Left renal pelvis (tissue), 4 donors: ENCODE data around the gene COX4I1. TPM values are rescaled to one million over a fixed set of nuclear protein-coding genes. Genes with fewer than 3 reads are reported as not detected.

ENCODE experiments used
- DNase-seq, 4 donors: peaks; one replicate each; pipeline ENCODE4 v3.0.0-alpha.2; 2013; ENCODE audit warnings: low read depth in 4 of 4, low spot score in 3 of 4
- polyA plus RNA-seq, 4 donors: library from polyadenylated mRNA; unstranded; fragments of 120-200 nt; gene quantifications; one replicate each; pipeline ENCODE4 v1.2.1, GENCODE V29; 2013; ENCODE audit not compliant: insufficient read length in 4 of 4

The COX4I1 gene
- polyA plus RNA-seq, 4 donors, result 251 to 392 (median 358) TPM

DNA sequence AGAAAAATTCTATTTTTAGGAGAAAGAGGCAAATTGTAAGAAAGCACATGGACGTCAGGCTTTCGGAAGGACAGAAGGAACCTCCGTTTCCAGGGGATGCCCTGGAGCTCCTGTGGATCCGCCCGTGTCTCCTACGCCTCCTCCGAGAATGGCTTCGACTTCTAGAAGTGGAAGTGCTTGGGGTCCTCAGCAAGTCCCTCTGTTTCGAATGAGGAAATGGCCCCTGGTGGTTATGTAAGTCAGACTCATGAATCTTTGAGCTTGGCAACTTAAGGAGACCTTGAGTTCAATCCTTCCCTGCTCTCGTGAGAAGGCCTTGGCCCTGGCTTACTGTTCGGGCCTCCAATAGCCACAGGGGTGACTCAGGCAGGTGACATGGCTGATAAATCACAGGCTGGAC is 38.9 kb downstream of the COX4I1 start:
- no peak for DNase-seq

DNA sequence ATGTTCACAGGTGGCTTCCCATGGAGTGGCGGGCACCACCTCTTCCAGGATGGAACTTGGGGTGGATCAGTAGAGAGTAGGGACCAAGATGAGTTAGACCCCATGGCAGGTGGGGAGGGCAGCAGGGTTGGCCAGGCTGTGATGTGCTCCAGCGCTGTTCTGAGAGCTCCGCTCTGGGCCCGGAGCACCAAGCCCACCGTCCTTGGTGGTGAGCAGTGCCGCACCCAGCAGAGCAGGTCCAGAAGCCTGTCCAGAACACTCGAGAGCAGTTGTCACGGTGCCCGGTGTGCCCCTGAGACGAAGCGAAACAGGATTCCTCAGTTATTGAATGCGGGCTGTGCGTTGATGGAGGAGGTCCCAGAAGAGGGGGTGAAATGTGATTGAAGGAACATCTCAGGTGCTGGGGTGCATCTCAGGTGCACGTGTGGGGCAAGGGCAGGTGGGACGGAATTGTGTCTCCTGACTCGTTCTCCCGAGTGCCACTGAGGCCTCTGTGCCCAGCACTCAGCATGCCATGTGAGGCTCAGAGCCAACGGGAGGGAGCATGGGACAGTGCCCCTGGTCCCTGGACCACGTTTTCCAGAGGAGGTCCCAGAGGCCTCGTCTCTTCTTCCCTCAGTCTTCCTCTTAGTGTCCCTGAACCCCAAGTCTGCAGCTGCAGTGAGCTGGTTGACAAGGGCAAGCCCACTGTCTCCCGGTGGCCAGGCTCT is 39.5 kb downstream of the COX4I1 start:
- no peak for DNase-seq

DNA sequence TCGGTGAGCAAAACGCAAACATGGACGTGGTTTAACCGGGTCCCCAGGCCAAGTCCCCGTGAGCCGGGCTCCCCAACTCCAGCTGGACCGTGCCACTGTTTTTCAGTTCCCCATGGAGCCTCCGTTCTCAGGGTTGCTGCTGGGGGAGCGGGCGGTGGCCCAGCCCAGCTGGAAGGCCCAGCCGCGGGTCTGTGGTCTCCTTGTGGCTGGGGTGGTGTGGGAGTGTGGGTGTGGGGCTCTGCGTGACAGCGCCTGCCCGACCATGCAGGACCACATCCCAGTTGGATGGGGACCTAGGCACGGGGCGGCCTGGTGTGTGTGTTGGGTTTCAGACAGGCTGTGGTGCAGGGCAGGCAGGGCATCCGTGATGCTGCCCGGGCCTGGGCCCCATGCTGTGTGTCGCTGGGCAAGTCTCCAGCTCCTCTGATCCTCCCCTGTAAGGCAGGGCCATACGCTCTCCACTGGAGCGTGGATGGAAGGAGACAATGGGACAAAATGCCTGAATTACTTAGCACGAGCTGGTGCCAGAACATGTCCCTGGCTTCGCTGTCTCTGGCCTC is 40.3 kb downstream of the COX4I1 start:
- DNase-seq, result no peak

DNA sequence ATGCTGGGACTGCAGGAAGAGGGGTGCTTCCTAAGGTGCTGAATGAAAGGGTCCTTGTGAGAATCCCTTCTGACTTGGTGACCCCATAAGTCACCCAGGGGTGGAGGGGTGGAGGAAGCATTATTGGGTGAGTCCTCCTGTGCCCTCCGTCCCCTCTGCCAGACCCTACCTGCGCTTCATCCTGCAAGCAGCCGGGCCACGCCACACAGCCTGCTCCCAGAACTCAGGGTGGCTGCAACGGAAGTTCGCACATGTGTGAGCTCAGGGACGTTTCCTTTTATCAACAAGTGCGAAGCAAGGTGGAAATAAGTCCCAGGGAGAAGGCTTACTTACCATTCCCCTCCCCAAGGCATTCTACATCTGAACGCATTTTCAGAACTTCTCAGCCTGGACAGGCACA is 40.9 kb downstream of the COX4I1 start:
- DNase-seq, result no peak

DNA sequence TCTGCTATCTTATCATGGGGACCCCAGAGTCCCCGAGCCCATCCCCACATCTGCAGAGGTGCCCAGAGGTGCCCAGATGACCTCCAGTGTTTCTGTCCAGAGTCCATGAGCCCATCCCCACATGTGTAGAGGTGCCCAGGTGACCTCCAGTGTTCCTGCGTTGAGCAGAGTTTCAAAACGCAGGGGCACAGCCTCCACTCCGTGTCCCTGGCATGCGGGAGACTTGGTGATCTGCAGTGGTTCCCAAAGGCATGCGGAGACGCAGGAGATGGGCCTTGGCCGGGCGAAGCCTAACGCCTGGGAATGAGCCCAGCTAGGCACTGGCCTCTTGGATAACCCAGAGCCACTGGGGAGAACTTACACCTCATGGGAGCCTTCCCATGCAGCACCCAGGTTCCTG is 41.3 kb downstream of the COX4I1 start:
- DNase-seq, result no peak

DNA sequence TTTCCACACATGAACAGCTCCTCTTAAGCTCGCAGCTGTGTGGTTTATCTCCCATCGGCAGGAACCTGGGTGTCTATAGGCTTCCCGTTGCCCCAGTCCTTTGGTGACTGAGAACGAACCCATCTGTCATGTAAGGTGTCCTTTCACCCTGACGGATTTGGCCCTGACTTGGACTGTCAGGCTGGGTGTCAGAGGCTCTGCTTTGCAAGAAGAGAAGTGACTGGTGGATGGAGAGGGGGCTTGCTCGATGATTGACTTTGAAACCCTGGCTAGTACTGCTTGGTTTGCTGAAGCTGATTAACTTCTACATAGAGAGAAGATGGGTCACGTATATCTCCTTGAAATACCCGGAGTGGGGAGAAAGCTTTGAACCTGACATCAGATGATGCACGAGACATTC is 42.9 kb downstream of the COX4I1 start:
- DNase-seq, result no peak

DNA sequence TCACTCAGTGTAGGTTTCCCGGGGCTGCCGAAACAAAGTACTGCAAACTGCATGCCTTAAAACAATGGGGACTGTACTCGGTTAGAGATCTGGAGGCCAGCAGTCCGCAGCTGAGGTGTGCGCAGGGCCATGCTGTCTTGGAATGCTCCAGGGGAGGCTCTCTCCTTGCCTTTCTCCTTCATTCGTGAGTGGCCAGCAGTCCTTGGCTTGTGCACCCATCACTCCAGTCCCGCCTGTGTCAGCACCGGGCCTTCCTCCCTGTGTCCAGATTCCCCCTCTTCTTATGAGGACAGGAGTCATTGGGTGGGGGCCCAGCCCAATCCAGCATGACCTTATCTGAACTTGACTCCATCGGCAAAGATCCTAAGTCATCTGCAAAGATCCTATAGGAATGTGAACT is 43.4 kb downstream of the COX4I1 start:
- DNase-seq, result no peak

DNA sequence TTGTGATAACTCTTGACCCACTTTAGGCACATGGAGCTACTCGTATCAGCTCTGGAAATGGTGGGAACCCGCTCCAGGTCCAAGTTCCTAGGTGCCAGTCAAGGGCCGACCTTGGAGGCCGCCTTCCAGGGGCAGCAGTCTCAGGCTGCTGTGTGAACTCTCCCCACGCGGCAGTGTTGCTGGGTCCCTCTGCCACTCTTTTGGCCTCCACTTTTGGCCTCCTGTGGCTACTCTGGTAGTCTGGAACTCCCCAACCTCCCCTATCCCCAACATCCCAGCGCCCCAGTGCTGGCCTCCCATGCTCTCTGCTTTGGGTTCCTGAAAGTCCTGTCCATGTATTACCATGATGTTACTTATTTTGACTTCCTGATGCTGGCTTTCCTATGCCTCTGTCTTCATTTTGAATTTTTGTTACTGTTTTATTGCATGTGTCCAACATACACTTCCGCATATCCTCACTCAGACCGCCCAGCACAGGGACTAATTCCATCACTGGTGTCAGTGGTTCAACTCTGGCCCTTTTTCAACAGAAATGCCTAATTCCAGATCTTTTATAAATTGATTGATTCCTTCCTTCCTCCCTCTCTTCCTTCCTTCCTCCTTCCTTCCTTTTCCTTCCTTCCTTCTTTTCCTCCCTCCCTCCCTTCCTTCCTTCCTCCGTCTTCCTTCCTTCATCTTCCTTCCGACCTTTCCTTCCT is 44.1 kb downstream of the COX4I1 start:
- no peak for DNase-seq

DNA sequence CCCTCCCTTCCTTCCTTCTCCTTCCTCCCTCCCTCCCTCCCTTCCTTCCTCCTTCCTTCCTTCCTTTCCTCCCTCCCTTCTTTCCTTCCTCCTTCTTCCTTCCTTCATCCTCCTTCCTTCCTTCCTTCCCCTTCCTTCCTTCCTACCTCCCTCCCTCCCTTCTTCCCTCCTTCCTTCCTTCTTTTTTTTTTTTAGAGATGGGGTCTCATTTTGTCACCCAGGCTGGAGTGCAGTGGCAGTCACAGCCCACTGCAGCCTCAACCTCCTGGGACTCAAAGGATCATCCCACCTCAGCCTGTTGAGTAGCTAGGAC is 44.6 kb downstream of the COX4I1 start:
- no peak for DNase-seq

DNA sequence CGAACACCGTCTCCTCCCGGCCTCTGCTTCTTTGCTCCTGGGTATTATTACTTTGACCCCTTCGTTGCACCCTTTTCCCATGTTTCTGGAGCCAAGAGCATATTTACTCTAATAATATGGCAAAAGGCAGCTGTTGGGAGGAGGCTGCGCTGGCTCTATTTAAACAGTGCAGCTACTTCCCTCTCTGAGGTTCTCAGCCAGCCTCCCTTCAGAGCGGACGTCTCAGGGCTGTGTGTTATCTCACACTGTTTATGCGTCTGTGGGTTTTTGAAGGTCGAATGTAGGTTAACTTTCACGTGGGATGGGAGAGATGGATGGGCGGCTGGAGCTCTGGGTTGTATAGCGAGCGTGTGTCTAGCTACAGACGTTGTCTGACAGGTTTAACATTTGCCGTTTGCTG is 45.3 kb downstream of the COX4I1 start:
- DNase-seq, result no peak

DNA sequence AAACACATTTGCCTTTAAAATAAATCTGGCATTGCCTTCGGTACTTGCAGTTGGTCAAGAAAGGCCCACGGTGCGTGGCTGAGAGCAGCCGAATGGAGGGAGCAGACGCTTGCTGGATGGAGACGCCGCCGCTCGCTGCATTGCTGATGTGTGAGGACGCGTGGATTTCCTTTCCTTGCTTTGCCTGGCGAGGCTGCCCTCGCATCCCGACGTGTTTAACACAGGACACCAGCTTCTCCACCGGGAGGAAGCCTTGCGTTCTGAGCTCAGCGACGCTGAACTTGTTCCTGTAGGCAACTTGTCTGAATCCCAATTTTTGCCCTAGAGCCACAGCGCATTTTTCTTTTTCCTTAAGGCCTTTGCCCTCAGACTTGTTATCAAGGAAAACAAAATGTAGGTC is 45.8 kb downstream of the COX4I1 start:
- no peak for DNase-seq

DNA sequence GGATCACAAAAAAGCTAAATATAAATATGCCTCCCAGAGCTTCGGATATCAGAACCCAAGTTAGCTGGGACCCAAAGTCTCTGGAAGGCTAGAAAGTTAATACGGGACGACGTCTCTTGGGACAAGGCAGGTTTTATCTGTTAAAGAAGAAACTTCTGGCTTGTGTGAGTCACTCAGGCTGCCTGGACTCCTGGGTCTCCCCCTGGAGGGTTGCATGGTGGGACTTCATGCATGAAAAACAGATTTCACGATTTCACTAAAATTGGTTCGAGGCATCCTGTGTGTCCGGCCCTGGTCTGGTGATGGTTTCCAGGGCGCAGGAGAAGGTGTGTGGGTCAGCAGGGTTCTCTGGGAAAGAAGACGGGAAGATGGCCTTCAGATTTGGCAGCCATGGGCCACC is 47.0 kb downstream of the COX4I1 start:
- no peak for DNase-seq

DNA sequence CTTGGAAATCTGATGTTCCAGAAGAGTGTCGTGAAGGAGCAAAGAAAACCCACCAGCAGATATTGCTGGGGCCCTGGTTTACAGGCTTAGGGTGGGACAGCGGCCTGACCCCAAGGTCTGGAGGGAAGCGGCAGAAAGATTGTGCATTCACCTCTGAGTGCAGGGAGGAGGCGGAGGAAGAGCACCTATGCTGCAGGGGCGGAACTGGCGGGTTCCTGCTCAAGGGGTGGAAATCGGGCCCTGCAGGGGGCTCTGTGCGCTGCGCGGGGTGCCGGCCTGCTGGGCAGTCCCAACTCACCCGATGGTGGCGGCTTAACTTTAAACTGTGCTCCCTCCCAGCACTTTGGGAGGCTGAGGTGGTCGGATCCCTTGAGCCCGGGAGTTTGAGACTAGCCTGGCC is 47.5 kb downstream of the COX4I1 start:
- no peak for DNase-seq

DNA sequence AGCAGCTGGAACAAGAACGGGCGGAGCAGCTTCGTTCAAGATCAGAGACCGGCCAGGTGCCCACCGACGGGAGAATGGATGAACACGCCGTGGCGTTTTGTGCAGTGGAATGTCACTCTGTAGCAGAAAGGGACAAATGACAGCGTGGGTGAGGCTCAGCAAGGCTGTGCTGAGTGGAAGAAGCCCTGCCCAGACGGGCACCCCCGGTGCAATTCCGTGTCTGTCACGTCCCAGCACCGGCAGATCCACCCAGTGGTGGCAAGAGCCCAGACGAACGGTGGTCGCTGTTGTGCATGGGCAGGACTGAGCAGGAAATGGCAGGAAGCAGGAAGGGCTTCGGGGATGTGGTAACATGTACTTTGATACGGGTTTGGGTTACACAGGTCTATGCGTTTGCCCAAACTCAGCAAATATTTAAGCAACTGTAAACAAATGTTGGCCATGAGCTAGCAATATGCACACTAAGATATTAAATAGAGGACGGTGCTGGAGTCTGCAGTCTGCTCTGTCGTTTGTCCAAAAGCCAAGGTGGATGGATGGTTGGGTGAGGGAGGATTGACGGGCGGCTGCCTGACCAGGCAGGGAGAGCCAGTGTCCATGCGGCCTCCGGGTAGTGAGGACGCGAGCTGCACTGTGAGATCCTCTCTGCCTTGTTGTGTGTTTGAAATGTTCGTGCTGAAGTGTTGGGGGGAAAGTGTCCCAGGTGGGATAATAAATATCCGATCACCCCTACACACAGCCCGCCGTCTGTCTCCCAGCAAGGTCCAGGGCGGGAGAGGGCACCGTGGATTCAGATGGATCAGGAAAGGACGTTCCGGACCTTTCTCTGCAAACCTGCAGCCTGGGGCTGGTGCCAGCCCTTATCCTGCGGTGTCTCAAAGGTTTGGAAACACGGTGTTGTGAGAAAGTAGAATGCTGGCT is 48.4 kb downstream of the COX4I1 start:
- DNase-seq, result no peak

DNA sequence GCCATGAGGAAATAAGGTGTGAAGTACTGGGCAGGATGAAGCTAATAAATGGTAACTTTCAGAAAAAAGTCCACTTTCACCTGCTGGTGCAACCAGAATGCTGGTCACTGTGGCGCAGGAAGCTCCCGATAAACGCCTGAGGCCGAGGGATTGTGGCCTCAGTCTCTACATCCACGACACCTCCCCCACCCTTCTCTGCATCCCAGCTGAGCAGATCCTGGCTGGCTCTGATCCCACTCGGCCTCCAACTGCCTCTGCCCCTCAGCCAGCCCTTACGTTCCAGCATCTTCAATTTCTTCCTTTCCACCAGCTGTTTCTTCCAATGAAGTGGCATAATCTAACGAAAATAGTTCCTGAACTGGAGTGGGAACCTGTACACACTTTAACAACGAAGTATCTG is 49.5 kb downstream of the COX4I1 start:
- no peak for DNase-seq

DNA sequence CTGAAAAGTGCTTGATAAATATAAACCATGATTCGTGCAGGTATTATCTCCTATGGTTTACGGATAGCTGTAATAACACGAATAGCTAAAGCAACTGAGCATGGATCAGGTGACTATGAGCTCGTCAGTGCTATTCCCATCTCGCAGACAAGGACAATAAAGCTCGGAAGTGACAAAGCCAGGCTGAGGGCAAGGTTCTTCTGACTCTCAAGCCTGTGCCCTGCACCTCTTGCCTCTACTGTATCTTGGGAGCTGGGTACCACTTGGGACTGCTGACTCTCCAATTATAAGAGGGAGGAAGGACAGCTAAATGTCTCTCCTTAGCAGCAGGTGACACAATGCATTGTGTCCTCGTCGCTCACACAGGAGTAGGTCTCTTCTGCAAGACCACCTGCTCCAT is 49.9 kb downstream of the COX4I1 start:
- no peak for DNase-seq

DNA sequence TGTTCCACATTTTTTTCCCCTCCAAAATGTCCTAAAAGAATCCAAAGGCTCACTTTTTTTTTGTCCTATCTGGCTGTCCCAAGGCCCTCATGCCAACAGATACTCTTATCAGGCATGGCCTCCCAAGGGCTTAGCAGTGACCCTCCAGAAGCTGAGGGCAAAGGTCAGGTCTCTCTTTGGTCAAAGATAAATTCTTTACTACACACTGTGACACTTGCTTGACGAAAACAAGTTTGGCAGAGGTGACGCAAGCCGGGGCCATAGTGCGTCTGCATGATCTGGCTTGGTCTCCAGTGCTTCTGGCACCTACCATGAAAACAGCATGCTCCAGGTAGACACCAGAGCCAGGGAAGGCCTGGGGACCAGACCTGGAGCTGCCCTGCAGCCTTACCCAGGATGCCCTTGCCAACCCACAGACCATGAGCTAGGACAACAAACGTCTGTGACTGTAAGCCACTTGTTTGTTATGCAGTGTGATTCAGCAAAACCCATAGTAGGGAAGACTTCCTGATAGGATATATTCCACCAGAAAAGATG is 50.9 kb downstream of the COX4I1 start:
- DNase-seq, result no peak

DNA sequence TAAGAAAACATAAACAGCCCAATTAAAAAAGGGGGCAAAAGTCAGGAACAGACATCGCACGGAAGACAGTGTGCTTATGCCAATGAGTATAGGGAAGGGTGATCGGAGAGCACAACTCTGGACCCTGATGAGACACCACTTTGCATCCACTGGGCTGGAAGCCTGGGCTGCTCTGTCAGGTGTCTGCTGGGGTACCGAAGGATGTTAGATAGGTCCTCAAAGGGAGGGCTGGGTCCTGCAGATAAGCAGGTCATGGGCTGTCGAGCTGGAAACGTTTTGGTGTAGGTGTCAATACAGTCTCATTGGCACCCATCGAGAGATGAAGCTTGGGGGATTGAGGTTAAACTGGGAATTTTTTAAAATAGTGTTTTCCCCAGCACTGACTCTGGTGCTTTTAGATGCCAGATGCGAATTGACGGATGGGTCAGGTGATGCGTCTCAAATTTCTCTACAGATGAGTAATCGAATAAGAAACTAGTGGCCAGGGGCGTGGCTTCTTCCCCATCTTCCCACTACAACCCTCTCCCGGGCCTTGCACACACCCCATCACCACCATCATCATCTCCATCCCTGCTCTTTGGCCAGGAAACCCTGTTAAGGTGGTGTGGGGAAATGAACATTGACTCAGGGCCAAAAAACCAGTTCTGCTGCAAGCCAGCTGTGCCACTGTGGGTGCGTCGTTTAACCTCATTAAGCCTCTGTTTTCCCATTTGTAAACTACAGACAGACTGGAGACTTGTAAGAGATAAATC is 51.7 kb downstream of the COX4I1 start:
- no peak for DNase-seq

DNA sequence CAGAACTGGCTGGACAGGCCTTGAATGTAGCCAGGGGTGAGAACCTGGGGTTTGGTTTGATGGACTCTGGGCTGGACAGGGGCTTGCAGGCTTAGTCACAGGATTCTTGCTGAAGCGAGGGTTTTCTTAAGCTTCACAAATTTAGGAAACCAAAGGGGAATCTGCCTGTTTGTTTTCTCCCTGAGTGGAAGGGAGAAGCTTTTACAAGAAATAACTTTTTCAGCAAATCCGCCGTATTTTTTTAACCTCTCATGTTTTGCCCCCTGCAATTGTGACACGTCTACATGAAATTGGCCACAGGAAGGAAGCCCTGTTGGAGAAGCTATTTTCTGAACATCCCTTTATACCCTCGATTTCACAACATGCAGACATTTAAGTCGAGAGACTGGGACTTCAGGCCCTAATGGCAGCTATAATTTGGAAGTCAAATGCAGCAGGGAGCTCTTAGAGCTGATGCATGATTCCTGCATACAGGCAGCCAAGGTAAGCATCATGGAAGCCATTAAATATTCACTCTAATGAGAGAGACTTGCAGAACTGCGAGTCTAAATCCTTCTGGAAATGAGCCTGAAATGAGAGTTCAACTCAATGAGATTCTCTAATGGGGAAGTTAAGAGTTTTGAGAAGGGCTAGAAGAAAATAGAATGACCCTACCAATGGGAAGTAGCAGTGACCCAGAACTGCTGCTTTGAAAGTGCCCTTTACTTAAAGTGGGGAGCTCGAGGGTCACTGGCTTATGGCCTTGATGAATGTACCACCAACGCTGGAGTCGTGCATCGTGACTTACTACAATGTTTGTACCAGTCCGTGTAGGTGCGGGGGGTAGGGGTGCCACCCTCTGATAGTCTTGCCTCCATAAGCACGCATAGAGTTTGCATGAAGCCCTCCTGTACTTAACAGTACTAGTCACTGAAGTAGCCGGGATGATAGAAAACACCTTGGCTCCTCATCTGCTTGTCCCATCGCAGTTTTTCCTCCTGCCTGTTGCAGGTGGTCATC is 54.4 kb downstream of the COX4I1 start:
- no peak for DNase-seq
